ENCODE data around the gene RAI1.
A peak's percentile ranks its signal among the peaks of the same experiment; 100 is the strongest.
"Not testable (repeated sequence)": the region's sequence is repeated elsewhere in the genome, so short reads cannot be mapped to it uniquely, and the experiment has no call there.

The RAI1 gene

DNA sequence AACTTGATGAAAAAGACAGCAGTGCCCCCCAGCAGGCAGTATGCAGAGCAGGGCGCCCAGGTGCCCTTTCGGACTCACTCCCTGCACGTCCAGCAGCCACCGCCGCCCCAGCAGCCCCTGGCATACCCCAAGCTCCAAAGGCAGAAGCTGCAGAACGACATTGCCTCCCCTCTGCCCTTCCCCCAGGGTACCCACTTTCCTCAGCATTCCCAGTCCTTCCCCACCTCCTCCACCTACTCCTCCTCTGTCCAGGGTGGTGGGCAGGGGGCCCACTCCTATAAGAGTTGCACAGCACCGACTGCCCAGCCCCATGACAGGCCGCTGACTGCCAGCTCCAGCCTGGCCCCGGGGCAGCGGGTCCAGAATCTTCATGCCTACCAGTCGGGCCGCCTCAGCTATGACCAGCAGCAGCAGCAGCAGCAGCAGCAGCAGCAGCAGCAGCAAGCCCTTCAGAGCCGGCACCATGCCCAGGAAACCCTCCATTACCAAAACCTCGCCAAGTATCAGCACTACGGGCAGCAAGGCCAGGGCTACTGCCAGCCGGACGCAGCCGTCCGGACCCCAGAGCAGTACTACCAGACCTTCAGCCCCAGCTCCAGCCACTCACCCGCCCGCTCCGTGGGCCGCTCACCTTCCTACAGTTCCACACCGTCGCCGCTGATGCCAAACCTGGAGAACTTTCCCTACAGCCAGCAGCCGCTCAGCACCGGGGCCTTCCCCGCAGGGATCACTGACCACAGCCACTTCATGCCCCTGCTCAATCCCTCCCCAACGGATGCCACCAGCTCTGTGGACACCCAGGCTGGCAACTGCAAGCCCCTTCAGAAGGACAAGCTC, 112.3 kb downstream of the RAI1 start:
- DNase-seq (ENCODE audit: insufficient read length, low spot score), result no peak
- FAIRE-seq, result no peak

DNA sequence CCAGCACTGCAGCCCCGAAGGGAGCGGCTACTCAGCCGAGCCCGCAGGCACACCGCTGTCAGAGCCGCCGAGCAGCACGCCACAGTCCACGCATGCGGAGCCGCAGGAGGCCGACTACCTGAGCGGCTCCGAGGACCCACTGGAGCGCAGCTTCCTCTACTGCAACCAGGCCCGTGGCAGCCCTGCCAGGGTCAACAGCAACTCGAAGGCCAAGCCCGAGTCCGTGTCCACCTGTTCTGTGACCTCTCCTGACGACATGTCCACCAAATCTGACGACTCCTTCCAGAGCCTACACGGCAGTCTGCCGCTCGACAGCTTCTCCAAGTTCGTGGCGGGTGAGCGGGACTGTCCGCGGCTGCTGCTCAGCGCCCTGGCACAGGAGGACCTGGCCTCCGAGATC, 113.1 kb downstream of the RAI1 start:
- DNase-seq (ENCODE audit: insufficient read length, low spot score), result no peak
- no peak for FAIRE-seq

DNA sequence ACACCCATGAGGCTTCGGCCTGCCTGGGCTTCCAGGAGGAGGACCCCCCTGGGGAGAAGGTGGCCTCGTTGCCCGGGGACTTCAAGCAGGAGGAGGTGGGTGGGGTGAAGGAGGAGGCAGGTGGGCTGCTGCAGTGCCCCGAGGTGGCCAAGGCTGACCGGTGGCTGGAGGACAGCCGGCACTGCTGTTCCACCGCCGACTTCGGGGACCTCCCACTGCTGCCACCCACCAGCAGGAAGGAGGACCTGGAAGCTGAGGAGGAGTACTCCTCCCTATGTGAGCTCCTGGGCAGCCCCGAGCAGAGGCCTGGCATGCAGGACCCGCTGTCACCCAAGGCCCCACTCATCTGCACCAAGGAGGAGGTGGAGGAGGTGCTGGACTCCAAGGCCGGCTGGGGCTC, 114.0 kb downstream of the RAI1 start:
- FAIRE-seq (no peak), DNase-seq (ENCODE audit: insufficient read length, low spot score) (no peak)

DNA sequence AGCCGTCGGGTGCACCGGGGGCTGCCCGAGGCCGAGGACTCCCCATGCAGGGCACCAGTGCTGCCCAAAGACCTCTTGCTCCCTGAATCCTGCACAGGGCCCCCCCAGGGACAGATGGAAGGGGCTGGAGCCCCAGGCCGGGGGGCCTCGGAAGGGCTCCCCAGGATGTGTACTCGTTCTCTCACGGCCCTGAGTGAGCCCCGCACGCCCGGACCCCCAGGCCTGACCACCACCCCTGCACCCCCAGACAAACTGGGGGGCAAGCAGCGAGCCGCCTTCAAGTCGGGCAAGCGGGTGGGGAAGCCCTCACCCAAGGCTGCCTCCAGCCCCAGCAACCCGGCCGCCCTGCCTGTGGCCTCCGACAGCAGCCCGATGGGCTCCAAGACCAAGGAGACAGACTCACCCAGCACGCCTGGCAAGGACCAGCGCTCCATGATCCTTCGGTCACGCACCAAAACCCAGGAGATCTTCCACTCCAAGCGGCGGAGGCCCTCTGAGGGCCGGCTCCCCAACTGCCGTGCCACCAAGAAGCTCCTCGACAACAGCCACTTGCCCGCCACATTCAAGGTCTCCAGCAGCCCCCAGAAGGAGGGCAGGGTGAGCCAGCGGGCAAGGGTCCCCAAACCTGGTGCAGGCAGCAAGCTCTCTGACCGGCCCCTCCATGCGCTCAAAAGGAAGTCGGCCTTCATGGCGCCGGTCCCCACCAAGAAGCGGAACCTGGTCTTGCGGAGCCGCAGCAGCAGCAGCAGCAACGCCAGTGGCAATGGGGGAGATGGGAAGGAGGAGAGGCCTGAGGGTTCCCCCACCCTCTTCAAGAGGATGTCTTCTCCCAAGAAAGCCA, 114.9 kb downstream of the RAI1 start:
- no peak for DNase-seq (ENCODE audit: insufficient read length, low spot score)
- FAIRE-seq, result no peak

DNA sequence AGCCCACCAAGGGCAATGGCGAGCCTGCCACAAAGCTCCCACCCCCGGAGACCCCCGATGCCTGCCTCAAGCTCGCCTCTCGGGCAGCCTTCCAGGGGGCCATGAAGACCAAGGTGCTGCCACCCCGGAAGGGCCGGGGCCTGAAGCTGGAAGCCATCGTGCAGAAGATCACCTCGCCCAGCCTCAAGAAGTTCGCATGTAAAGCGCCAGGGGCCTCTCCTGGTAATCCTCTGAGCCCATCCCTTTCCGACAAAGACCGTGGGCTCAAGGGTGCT, 115.5 kb downstream of the RAI1 start:
- FAIRE-seq, result no peak
- DNase-seq (ENCODE audit: insufficient read length, low spot score), result no peak

DNA sequence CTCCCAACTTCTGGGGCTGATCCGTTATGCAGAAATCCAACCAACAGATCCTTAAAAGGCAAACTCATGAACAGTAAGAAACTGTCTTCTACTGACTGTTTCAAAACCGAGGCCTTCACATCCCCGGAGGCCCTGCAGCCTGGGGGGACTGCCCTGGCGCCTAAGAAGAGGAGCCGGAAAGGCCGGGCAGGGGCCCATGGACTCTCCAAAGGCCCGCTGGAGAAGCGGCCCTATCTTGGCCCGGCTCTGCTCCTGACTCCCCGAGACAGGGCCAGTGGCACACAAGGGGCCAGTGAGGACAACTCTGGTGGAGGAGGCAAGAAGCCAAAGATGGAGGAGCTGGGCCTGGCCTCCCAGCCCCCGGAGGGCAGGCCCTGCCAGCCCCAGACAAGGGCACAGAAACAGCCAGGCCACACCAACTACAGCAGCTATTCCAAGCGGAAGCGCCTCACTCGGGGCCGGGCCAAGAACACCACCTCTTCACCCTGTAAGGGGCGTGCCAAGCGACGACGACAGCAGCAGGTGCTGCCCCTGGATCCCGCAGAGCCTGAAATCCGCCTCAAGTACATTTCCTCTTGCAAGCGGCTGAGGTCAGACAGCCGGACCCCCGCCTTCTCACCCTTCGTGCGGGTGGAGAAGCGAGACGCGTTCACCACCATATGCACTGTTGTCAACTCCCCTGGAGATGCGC, 116.0 kb downstream of the RAI1 start:
- FAIRE-seq, result no peak
- DNase-seq (ENCODE audit: insufficient read length, low spot score), result no peak

DNA sequence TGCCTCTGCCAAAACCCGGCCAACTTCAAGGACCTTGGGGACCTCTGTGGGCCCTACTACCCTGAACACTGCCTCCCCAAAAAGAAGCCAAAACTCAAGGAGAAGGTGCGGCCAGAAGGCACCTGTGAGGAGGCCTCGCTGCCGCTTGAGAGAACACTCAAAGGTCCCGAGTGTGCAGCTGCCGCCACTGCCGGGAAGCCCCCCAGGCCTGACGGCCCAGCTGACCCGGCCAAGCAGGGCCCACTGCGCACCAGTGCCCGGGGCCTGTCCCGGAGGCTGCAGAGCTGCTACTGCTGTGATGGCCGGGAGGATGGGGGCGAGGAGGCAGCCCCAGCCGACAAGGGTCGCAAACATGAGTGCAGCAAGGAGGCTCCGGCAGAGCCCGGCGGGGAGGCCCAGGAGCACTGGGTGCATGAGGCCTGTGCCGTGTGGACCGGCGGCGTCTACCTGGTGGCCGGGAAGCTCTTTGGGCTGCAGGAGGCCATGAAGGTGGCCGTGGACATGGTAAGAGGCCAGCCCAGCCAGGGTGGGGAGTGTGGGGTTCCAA, 116.8 kb downstream of the RAI1 start:
- DNase-seq (ENCODE audit: insufficient read length, low spot score), result no peak
- no peak for FAIRE-seq

DNA sequence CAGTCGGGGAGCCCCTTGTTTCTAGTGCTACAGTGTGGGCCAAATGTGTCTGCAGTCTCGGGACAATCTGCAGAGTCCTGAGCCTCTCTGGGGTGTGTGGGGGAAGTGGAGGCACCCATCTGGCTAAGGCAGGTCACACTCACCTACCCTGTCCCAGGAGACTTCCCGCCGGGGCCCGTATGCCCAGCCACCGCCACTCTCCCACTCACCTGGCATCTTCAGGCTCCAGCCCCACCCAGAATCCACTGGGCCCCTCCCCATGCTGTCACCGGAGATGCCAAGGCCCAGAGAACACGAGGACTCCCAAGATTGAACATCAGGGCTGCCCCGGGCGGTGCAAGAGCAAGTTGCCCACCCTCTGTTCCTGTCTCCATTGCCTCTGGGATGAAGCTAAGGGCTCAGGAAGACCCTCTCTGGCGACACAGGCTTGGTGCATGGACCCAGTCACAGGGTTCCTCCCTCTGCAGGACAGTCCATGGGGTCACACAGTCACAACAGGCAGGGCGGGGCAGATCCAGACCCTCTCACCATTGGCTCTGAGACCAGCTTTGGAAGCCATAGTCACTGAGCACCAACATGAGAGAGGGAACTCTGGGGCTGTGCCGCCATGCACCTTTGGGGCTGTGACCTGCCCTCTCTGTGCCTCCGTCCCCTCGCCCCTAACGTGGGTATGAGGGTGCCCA, 117.5 kb downstream of the RAI1 start:
- DNase-seq (ENCODE audit: insufficient read length, low spot score) (no peak), FAIRE-seq (no peak)

DNA sequence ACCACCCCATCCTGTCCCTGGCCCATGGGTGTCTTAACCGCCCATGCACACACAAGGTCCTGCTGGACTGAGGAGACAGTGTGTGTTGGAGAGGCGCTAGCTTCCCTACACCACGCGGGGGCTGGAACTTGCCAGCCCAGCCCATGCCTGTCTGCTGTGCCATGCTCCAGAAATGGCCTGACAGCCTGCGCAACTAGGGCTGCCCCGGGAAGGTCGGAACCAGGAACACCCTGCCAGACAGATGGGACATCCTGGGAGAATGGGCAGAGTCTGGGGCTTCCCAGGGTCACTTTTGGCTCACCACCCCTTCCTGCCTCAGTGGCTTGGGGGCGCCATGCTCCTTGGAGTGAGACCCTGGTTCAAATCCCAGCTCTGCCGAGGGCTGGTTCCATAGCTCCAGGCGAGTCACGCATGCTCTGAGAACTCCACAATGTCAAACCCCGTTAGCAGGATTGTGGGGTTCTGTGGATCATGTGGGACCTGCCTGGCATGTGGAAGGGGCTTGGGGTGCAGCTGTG, 119.3 kb downstream of the RAI1 start:
- FAIRE-seq, result peak; percentile 31
- DNase-seq (ENCODE audit: insufficient read length, low spot score), result no peak

DNA sequence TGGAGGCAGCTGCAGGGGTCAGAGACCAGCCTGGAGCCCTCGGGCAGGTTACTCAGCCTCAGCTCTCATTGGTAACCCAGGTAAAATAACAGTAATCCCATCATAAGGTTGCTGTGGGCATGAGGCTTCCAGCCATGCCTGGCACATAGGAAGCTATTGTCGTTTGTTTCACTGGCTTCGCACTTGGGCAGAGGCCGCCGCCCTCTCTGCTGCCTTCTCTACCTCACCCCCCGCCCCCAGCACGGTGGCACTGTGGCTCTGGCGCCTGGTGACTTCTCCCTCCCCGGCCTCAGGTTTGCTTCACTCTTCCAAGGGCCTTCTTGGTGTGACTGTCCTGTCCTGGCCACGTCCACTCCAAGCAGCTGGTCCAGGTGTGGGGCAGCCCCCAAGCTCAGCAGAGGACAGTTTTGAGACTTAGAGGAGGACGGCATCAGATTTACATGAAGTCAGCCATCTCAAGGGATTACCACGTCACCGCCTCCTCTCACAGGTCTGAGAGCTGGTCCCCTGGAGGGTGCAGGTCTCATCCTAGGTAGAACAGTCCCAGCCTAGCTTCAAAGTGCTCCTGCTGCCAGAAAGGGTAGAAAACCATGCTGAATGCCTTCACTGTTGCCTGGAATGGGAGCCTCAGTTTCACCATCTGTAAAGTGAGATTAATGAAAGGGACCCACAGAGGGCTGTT, 120.7 kb downstream of the RAI1 start:
- DNase-seq (ENCODE audit: insufficient read length, low spot score), result no peak
- no peak for FAIRE-seq

DNA sequence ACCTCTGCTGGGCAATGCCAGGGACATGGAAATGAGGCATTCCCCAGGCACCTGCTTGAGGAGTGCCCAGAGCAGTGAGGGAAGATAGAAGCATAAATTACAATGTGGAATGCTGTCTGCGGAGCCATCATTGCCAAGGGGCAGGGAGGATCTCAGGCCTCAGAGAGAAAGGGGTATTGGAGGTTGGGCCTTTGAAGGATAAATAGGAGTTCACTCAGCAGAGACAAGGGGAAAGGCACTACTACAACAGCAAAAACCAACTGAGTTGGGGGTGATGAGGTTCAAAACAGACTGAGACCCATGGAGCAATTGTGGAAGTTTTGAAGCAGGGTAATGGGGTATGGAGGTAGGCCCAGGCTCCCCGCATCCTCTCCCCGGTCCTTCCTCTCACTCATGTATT, 122.7 kb downstream of the RAI1 start:
- FAIRE-seq (no peak), DNase-seq (ENCODE audit: insufficient read length, low spot score) (no peak)

DNA sequence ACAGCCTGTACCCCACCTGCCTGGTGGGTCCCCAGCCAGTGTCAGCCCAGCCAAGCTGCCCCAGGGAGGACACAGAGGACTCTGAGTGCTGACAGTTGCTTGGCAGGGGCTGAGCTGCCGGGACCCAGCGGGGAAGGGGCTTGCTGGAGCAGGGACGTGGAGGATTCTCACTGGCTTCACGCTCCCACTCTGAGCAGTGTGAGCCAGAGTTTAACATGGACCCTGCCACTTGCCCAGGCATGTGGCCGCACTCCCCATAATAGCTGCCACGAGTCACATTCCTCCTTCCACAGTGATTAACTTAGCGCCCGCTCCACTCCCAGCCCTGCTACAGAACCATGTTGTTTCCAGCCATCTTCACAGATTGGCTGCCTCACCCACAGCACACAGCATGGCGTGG, 124.3 kb downstream of the RAI1 start:
- DNase-seq (ENCODE audit: insufficient read length, low spot score), result no peak
- FAIRE-seq, result no peak

DNA sequence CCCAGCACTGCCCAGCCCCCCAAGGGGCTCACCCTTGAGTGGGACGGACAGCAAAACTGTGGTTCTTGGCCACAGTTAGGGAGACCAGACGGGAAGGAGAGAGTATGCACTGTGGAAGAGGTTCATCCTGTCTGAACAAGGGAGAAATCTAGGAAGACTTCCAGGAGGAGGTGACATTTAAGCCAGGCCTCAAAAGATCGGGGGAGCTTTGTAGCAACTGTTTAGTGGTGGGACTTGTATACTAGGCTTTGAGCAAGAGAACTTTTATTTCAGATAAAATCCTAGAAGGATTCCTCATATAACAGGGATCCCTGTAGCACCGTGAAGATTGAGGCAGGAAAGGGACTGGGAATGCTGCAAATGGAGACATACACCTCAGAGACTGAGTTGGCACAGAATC, 124.8 kb downstream of the RAI1 start:
- no peak for FAIRE-seq
- no peak for DNase-seq (ENCODE audit: insufficient read length, low spot score)

DNA sequence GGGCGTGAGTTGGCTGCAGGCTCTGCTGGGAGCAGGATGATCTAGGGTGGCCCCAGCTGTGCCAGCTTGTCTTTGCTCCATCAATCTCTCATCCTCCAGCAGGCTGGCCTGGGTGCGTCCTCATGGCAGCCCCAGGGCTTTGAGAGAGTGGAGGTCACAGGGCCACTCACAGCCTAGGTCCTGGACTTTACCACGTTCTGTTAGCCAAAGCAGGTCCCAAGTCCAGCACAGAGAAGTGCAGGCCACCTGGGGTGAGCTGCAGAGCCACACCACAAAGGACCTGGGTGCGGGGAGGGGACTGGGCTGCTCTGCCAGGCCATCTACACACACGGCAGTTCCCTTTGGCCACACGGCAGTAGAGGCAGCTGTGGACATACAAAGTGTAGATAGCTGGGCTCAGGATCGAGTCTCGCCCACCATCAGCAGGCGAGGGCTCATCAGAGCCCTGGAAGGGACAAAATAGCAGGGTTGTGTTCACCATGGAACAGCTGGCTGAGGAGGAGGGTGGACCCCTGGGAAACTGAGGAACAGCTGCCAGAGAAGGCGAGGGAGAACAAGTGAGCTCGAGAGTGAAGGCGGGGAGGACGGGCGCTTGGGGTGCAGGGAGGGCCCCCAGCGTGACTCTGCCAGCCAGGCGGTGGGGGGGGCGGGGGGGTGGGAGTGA, 125.5 kb downstream of the RAI1 start:
- FAIRE-seq, result no peak
- no peak for DNase-seq (ENCODE audit: insufficient read length, low spot score)

DNA sequence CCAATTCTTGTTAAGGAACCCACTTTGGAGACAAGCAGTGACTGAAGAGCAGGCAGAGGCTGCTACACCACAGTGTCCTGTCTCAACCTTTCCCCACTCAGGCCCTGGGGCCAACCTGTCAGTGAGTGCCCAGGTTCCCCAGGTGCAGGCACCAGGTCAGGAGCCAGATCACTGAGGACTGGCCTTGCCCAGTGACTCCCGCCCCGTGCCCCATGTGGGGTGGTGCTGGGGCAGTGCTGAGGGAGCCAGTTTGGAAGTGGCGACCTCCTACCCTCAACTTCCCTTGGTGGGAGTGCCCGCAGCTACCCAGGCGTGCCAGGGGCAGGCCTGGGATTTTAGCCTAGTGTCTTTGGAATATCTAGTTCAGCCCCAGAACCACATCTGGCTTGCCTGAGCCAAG, 126.2 kb downstream of the RAI1 start:
- FAIRE-seq, result no peak
- DNase-seq (ENCODE audit: insufficient read length, low spot score), result no peak

DNA sequence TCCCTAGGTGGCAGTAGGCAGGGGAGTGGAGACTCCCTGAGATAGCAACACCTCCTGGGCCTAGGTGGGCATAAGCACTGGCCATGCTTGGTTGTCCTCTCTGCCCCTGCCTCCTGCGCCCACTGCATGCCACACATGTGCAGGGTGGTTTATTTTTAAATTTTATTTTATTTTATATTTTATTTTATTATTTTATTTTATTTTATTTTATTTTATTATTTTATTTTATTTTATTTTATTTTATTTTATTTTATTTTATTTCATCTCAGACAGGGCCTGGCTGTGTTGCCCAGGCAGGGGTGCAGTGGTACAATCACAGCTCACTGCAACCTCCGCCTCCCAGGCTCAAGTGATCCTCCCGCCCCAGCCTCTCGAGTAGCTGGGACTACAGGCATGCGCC, 126.9 kb downstream of the RAI1 start:
- not testable (repeated sequence) for FAIRE-seq

DNA sequence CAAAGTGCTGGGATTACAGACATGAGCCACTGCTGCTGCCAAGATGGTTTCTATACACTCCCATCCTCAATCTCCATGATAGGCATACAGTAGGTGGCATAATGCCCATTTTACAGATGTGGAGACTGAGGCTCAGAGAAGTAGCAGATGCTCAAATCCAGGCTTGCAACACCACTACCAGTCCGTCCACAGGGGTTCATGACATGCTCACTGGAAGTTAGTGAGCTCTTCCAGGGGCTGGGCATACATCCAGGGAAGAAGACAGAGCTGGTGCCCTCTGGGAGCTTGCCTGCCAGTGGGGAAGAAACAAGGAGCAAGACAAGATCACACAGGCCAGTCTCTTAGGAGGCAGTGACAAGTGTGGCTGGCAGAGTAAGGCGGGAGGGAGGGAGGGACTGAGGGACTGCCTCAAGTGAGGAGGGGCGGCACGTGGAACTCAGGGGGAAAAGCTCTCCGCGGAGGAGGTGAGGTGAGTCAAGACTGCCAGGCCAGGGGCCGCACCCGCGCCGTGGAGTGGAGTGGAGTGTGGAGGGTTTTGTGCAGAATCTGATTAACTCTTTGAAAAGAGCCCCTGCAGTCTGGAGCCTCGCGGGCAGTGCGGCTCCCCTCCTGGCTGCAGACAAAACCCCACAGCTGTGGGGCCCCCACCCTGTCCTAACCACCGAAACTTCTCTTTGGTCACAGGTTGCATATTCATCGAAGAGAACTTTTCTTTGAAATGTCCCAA, 127.6 kb downstream of the RAI1 start:
- DNase-seq (ENCODE audit: insufficient read length, low spot score), result no peak
- FAIRE-seq, result peak; percentile 42

More for the DNA sequence above, 126.9 kb downstream of the RAI1 start:
- not testable (repeated sequence) for DNase-seq (ENCODE audit: insufficient read length, low spot score)

DNA sequence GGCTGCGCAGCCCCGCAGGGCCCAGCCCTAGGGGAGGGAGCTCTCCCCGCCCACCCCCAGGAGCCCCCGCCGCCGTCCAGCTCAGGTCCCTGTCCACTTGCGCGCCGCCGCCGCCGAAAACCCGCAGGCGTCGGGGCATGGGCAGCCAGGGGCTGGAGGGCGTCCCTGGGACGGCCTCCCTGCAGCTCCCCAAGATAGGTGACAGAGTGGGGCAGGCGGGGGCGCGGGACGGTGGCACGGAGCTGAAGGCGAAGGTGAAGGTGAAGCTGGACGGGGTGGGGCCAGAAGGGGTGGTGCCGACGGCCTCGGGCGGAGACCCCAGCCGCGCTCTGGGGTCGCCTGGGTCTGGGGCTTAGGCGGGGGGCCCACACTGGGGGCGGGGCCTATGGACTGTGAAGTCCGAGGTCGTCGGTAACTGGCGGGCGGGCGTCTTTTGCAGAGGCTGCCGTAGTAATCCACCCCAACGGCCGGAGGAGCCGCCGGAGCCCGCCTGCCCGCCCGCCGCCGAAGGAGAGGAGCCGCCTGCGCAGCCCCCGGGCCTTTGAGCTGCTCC, 128.3 kb downstream of the RAI1 start:
- FAIRE-seq, result no peak
- DNase-seq (ENCODE audit: insufficient read length, low spot score), result no peak
